ENCODE measurements around the gene ALCAM.
"Not testable (repeated sequence)": the region's sequence is repeated elsewhere in the genome, so short reads cannot be mapped to it uniquely, and the experiment has no call there.

Gene ALCAM

DNA sequence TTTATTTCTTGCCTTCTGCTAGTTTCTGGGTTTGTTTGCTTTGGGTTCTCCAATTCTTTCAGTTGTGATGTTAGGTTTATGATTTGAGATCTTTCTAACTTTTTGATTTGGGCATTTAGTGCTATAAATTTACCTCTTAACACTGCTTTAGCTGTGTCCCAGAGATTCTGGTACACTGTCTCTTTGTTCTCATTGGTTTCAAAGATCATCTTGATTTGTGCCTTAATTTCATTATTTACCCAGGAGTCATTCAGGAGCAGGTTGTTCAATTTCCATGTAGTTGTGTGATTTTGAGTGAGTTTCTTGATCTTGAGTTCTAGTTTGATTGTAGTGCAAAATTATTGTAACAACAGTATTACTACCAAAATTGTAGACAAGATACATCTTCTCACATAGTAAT lies 25.9 kb downstream of the ALCAM start:
- DNase-seq: not testable (repeated sequence)

DNA sequence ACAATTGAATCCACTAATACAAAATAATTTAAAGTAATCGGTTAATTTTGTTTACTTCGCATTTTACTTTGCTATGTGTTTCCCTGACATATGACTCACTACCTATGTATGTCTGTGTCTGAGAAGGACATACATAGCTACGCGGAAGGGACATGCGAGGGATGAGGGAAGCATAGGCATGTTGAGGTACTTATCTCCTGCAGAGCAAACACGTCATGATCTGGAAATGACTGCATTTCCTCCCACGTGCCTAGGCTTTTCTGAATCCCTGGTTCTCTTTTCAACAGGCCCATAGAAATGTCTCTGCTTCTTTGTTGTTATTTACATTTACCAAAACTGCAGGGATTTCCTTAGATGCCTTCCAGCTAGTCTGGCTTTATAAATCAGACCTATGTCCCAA lies 27.5 kb downstream of the ALCAM start:
- no peak for DNase-seq

DNA sequence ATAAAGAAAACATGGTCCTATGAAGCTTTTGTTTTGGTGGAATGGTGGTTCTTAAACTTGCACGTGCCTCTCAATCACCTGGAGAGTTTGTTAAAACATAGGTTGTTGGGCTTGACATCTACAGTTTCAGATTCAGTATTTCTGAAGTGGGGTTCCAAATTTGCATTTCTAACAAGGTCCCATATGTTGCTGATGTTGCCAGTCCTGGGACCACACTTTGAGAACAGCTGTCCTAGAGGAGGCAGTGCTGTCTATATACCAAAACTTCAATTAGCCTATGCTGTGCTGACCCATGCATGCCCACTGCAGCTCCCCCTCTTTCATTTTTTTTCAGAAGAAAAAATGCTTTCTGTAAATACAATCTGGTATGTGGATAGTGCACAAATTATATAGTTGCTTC lies 31.3 kb downstream of the ALCAM start:
- DNase-seq: no peak

DNA sequence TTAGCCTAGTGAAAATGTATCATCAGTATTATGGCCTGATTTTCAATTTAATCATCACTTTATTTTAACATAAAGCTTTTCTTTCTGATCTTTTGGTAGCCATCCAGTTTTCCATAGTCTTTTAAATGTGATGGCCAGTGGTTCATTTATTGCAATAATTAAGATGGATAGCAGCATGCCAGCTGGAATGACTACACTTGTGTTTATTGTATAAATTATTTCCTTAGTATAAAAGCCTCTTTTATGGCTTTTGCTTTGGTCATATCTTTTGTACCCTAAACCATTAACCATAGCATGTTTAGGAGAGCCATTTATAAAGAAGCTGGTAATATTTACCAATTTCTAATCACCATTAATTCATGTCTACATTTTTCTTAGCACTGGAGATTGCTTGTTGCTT lies 31.7 kb downstream of the ALCAM start:
- no peak for DNase-seq

DNA sequence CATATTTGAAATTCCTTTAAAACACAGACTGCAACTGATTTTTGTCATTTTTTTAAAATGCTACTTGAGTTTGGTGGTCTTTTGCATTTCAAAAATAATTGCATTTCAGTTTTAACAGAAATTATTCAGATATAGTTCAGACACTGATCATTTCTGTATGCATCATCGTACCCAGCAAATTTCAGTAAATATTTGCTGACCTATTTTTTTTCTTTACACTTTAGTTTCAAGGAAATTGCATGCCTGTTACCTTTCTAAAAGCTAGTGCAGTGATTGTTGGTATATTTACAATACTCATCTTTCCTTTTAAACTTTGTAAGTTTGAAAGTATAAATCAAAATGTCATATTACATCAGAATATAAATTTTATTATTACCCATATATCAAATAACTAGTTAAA lies 32.4 kb downstream of the ALCAM start:
- DNase-seq: no peak

DNA sequence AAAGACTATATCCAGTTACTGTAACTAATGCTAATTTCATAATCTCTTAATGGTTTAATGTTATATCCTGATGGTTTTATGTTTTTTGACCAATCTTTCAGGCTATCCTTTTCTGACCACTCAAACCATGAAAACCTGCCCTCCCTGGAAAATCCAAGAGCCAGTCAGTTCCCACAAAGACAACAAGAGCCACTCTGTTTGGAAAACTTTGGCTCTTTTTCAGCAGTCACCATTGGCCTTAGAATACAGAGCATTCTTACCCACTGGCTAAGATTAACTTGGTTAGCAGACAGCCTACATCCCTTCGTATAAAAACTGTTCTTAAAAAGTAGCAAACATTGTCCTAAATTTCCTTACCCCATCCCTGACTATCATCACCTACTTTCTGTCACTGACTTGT lies 32.9 kb downstream of the ALCAM start:
- DNase-seq: no peak

DNA sequence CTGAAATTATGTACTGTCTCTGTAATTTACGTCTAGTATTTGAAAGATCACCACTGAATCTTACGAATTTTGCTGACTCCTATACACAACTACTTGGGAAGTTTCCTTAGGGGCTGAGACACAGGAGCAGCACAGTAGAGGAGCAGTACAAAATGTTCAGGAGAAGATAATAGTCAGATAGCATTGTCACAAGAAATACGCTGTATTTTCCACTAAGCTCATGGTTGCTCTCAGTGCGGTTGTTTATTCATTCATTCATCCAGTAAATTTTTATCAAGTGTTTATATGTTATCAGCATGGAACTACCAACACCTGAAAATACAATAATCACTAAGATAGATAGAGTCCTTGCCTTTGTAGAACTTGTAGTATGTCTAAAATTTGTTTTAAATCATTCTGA lies 34.5 kb downstream of the ALCAM start:
- DNase-seq: no peak

DNA sequence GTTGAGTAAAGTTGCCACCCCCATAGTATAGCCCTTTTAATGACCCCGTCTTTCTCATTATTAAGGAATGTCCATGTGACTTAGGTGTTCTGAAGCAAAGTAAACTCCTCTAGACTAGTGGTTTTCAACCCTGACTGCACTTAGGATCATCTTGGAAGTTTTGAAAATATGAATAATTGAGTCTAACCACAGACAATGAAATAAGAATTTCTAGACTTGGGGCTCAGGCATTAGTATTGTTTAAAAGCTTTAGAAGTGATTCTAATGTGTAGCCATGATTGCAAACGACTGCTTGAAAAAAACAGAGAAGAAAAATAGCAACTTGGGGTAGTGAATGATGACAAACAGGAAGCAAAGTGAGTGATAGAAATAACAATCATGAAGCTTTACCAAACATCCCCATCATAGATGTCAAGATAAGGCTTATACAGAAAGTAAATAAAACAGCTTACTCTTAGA lies 35.0 kb downstream of the ALCAM start:
- DNase-seq: peak in 1 of 5 experiments; percentile 20

DNA sequence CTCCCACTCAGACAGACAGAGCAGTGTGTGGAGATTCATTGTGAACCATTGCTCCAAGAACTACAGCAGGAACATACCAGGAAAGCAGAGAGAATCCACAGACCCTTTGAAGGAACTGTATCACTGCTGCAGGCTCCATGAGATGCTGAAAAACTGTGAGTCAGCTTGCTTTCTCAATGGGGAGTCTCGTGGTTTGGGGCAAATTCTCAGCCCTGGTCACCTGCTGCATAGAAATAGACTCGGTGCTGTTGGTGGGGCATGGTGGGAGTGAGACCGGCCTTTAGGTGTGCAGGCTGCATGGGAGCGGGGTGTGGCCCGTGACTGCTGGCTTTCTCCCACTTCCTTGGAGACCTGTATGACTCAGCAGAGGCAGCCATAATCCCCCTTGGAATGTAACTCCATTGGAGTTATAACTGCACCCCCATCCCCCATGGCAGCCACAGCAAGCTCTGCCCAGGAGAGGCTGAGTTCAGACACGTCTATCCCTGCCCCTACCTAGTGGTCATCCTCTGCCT lies 35.6 kb downstream of the ALCAM start:
- DNase-seq: no peak

DNA sequence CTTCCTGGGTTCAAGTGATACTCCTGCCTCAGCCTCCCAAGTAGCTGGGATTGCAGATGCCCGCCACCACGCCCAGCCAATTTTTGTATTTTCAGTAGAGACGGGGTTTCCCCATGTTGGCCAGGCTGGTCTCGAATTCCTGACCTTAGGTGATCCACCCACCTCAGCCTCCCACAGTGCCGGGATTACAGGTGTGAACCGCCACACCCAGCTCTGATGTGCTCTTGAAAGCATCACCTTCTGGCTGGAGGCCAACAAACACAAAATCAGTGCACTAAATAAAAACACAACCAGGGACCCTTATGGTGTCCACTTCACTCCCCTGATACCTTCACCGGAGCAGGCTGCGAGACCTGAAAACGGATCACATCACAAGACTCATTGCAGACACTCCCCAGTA lies 36.3 kb downstream of the ALCAM start:
- DNase-seq: not testable (repeated sequence)

DNA sequence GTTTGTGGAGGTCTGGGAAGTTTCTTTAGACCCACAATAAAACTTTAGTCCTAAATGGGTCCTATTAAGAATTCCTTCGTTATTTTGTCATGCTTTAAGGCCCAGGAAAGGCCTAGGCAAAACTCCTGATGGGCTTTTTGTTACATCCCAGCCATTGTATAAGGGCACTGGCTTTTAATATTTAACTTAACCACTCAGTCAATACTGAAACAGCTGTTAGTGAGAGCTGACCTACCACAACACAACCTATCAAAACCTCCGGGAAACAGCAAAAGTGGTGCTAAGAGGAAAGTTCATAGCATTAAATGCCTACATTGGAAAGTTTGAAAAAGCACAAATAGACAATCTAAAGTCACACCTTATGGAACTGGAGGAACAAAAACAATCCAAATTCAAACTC lies 39.6 kb downstream of the ALCAM start:
- no peak for DNase-seq

DNA sequence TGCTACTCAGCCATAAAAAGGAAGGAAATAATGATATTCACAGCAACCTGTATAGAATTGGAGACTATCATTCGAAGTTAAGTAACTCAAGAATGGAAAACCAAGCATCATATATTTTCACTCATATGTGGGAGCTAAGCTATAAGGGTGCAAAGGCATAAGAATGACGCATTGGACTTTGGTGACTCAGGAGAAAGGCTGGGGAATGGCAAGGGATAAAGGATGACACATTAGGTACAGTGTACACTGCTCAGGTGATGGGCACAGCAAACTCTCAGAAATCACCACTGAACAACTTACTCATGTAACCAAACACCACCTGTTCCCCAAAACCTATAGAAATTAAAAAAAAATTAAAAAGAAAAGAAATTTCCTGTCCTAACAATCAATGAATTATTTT lies 42.7 kb downstream of the ALCAM start:
- no peak for DNase-seq

DNA sequence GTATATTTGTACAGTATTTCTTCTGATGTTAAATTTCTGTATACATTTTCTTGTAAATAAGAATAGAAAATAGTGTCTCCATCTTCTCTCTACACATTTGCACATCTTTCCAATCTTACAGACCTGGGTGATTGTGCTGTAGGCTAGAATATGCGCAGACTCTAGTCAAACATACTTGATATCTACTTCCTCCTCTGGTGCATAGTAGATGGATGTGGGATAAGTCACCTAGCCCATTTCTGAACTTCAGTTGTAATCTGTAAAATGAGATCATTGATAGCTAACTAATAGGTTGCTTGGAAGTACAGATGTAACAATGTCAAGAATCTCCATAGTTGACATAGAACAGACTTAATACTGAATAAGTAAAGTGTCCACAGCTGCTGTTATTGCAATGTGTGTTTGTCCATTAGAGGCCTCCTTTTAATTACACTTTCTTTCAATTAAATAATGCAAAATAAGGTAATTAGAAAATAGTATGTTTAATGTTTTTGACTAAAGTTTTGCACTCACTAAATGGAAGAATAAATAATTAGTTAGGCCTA lies 46.7 kb downstream of the ALCAM start:
- DNase-seq: no peak

DNA sequence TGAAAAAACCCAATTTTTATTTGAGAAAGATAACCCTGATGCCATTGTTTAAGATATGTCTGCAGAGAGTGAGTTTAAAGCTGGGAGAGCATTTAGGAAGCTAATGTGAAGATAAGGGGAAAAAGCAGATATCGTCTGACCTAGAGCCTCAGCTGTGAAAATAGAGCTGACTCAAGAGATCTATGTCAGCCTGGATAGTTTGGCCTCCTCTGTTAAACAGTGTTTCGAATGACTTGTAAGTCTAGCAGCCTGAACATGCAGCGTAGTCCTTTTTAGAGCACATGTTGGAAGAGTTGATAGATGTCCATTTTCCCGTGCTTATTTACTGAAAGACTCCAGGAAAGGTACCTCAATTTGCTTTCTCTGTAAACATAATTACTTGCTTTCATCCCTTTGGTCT lies 48.1 kb downstream of the ALCAM start:
- no peak for DNase-seq

DNA sequence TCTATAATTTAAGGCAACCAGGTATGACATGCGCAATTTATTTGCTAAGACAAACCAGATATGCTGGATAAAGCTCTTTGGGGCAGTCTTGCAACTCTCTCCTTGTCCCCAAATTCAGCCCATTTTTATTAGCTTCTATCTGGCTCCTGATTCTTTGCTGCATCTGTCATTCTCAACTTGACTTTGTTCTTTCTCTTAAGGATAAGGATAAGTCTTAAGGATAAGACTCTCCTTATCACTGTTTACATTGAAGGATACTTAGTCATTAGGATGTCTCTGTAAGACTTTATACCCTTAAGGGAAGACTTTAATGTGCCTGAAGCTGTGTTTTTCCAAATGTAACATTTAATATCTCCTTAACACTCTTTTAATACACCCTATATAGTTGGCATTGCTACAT lies 49.2 kb downstream of the ALCAM start:
- DNase-seq: no peak

DNA sequence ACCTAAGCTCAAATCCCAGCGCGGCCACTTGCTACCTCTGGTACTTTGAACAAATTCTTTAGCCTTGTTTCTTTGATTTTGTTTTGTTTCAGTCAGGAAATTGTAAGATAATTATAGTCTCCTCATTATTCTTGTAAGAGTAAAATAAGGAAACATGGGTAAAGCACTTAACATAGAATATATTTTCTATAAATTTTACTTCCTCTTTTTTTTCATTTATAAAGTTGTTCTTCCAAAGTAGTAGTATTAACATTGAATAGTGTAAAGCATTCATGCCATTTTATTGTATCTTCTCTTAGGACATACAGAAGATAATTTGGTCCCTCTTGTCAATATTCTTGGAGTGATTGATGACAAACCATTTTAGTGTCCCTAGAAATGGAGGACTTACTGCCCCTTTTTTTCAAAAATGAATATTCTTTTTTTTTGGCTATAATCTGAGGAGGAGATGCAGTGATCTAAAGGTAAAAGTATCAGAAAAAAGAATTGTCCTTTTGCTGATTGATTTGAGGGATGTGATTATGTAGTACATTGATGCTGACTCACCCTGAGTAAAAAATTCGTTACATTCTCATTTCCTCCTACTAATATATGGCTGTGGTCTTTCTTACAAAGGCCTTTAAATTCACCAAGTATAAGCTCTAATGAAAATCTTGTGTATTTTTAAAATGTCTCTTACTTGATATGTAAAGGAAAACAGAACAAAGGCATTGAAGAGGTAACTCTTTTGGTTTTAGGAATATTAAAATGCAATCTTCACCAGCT lies 51.0 kb downstream of the ALCAM start:
- DNase-seq: peak in 1 of 5 experiments; percentile 14

DNA sequence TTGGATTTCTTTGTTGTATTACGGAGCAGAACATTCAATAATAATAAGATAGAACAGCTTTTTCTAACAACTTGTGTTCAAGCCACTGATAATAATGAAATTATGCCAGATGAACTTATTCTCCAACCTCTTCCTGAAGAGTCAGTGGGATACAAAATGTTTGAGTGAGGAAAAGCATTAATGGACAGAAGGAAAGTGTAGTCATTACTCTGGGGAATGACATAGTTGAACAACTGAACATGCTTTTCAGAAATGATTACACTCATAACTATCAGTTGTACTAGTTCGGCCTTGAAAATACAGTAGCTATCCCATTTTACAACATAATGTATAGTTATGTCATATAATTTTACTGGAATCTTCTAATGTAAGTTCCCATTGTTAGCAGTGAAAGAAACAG lies 55.9 kb downstream of the ALCAM start:
- DNase-seq: no peak

DNA sequence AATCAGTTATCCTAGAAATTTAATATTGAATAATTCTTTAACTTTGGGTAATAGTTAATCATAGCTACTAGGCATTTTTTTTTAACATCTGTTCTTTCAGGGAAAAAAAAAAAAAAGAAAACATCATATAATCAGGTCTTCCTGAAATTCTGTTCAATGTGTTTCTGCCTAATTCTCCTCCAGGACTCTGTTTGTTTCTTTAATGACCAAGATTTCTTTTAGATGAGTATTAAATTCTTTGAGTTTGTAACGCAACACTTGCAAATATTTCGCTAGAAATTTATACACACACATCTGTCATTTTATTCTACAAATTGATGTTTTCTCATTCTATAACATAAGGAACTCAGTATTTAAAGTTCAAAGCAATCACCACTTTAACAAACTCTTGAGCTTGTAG lies 56.7 kb downstream of the ALCAM start:
- DNase-seq: no peak

DNA sequence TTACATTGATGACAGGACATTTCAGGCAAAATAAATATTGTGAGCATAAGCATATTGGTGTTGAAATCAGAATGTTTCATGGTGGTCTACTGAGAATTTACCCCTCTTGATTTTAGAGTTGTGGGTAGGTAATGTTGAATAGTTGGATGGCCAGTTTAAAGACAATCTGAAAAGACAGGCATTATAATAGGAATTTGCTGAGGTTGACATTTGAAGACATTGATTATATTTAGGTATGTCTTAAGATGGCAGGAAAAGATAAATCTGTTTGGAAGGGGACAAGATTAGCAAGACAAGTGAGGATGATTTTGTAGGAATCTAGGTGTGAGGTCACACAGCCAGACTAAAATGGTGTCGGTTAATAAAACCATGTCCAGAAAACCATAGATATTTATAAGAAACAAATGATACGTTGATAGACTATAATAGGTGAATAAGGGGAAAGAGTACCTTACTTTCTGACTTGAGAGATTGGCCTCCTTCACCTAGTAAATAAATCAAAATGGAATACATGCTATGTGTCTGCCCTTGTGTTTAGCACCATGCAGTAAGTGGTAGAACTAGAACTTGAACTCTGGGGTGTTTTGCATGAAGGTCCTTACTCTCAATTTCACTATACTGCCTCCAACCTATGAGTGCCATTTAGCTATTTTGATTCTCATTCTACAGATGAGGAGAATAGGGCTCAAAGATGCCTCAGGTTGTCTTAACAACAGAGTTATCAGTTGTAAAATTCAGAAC lies 57.9 kb downstream of the ALCAM start:
- DNase-seq: no peak

DNA sequence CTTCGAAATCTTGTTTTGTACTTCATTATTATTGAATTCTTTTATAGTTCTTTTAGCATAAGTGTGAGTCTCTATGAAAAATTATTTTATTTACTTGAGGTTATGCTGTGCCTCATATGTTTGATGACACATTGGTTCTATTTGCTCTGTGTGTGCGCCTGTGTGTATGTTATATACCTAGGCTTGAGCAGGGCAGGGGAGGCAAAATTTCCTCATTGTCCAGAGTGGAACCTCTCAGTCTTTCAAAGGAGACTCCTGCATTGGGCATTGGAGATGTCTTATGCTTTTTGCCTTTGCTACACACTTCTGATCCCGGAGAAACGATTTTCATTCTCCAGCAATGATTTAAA lies 58.4 kb downstream of the ALCAM start:
- no peak for DNase-seq

DNA sequence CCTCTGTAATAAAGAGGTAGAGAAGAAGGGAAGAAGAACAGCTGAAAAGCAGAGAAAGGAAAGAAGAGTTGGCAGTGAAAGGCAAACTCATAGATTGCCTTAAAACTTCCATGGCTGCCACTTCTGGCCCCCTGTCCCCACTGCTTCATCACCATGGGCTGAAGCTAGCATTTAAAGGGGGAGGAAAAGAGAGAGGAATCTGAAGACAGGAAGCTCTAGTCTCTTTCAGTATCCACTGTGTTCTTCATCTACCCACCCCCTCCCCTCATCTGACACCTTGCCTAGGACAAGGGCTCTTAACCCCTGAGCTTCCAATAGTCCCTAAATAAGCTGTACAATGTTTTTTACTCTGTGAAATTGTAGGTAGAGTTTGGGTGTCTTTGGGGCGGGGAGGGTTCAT lies 60.6 kb downstream of the ALCAM start:
- no peak for DNase-seq

DNA sequence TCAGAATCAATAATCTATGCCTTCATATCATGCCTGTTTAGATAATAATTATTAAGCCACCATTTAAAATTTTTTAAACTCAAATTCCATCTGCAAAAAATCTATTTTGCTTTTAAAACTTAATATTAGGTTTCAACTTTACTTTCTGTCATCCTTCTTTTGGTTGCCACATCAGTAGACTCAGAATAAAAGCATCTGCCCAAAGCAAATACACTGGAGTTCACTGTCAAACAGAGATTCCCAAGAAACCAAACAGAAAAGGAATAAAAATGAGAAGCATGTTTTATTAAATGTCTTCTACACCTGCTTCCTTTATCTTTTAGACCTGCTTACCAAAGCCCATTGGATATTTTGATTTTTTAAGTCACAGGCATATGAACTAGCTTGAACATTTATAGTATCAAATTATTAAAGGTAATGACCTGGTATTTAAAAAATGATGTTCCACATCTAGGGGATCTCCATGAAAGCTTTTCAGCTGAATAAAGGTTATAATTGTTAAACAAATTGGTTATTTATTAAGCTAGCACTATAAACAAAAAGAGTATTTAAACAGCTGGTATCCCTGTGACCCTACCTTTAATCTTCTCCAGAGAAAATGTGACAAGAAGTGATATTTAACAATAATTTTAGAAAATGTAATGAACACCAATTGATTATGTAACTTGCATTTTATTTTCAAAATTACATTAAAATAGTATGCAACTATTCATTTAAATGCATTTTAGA lies 62.5 kb downstream of the ALCAM start:
- DNase-seq: no peak

DNA sequence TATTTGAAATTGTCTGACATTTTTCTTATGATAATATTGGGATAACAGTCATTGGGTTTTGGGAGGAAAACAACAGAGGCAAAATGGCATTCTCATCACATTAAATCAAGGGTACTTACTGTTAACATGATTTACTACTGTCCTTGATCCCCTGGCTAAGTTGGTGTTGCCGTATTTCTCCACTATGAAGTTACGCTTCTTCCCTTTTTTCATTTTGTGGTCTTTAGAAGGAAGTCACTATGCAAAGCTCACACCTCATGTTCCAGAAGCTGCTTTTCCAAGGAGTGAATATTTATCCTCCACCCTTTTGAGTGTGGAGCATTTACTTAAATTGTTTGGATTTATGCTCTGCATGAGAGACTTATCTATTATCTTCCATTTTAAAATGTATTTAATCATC lies 63.7 kb downstream of the ALCAM start:
- no peak for DNase-seq

Data from T-helper 2 cell (primary cell).